B cell (primary cell): Measurements from ENCODE around the gene IMPA2.

Experiments used
- EZH2 ChIP-seq: IDR thresholded peaks from 2 replicates; pipeline ENCODE4 v1.6.1; 2012; ENCODE audit warnings: borderline replicate concordance, low read depth, mild to moderate bottlenecking, moderate library complexity, low read length; ENCODE audit not compliant: insufficient read depth, poor library complexity, severe bottlenecking
- TF ChIP-seq, protein P1 (sequence below): fragments of 200-600 bp; IDR thresholded peaks from one replicate; pipeline ENCODE4 v1.8.0; 2022; ENCODE audit warnings: antibody characterized with exemption, mild to moderate bottlenecking

DNA sequence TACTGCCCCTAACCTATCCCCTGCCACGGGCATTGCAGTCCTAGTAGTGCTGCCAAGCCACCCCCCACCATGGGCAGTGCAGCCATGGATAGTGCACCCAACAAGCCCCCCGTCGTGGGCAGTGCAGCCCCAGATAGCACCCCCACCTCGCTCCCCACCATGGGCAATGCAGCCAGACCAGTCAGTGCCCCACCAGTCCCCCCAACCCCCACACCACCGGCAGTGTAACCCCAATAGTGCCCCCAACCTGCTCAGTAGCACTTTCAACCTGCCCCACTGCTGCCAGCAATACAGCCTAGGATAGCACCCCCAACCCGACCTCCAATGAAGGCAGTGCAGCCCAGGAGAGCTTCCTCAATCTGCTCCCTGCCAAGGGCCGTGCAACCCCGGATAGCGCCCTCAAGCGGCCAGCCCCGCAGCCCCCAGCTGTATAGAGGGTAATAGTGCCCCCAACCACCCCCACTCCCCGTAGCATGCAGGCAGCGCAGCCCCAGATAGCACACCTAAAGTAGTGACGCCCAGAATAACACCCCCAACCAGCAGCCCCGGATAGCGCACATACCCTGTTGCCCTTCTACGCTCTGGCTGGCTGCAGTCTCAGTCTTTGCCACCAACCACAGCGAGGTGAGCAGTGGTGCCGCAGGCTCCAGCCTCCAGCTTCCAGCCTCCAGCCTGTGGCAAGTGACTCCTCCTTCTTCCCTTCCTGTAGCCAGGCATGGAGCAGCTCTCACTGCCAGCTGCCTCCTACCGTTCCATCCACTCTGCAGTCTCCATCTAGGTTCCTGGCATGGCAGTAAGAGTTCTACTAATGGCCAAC lies 66.9 kb downstream of the IMPA2 start:
- TF ChIP-seq, protein P1, sequence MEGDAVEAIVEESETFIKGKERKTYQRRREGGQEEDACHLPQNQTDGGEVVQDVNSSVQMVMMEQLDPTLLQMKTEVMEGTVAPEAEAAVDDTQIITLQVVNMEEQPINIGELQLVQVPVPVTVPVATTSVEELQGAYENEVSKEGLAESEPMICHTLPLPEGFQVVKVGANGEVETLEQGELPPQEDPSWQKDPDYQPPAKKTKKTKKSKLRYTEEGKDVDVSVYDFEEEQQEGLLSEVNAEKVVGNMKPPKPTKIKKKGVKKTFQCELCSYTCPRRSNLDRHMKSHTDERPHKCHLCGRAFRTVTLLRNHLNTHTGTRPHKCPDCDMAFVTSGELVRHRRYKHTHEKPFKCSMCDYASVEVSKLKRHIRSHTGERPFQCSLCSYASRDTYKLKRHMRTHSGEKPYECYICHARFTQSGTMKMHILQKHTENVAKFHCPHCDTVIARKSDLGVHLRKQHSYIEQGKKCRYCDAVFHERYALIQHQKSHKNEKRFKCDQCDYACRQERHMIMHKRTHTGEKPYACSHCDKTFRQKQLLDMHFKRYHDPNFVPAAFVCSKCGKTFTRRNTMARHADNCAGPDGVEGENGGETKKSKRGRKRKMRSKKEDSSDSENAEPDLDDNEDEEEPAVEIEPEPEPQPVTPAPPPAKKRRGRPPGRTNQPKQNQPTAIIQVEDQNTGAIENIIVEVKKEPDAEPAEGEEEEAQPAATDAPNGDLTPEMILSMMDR, result no peak
- no peak for TF ChIP-seq EZH2
